ENCODE data around the gene DCLK2.

DNA sequence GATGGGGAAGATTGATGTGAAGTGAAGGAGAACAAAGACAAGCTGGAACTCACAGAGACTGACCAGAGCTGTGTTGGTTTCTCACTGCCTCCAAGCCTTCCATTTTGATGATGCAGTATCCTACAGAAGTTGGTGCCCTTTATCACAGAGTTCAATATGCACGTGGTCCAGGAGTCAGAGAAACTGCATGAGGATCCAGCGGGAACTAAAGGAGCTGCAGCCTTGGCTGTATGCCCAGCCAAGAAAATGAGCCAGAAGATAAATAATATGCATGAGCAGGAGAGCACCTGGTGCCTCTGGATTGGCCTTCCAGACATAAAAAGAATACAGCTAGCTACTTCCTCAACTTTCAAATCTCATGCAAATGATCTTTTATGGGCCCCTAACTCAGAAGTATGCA is 44.3 kb upstream of the DCLK2 start:
- TF ChIP-seq, protein P1, sequence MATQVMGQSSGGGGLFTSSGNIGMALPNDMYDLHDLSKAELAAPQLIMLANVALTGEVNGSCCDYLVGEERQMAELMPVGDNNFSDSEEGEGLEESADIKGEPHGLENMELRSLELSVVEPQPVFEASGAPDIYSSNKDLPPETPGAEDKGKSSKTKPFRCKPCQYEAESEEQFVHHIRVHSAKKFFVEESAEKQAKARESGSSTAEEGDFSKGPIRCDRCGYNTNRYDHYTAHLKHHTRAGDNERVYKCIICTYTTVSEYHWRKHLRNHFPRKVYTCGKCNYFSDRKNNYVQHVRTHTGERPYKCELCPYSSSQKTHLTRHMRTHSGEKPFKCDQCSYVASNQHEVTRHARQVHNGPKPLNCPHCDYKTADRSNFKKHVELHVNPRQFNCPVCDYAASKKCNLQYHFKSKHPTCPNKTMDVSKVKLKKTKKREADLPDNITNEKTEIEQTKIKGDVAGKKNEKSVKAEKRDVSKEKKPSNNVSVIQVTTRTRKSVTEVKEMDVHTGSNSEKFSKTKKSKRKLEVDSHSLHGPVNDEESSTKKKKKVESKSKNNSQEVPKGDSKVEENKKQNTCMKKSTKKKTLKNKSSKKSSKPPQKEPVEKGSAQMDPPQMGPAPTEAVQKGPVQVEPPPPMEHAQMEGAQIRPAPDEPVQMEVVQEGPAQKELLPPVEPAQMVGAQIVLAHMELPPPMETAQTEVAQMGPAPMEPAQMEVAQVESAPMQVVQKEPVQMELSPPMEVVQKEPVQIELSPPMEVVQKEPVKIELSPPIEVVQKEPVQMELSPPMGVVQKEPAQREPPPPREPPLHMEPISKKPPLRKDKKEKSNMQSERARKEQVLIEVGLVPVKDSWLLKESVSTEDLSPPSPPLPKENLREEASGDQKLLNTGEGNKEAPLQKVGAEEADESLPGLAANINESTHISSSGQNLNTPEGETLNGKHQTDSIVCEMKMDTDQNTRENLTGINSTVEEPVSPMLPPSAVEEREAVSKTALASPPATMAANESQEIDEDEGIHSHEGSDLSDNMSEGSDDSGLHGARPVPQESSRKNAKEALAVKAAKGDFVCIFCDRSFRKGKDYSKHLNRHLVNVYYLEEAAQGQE (IDR thresholded peaks at IDR 0.05; ENCODE audit: low read depth) = no peak
- TF ChIP-seq TEAD4 (IDR thresholded peaks at IDR 0.05) = no peak
- no peak for TF ChIP-seq RAD21 (IDR thresholded peaks at IDR 0.05; ENCODE audit: low read depth)
- TF ChIP-seq, protein P2, sequence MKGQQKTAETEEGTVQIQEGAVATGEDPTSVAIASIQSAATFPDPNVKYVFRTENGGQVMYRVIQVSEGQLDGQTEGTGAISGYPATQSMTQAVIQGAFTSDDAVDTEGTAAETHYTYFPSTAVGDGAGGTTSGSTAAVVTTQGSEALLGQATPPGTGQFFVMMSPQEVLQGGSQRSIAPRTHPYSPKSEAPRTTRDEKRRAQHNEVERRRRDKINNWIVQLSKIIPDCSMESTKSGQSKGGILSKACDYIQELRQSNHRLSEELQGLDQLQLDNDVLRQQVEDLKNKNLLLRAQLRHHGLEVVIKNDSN (IDR thresholded peaks at IDR 0.05) = no peak
- TF ChIP-seq EP300 (IDR thresholded peaks at IDR 0.05; ENCODE audit: borderline replicate concordance) = no peak
- no peak for TF ChIP-seq ZBTB7A (IDR thresholded peaks at IDR 0.05; ENCODE audit: low read depth)
- no peak for TF ChIP-seq TAF1 (IDR thresholded peaks at IDR 0.05; ENCODE audit: low read depth)
- TF ChIP-seq EGR1 (IDR thresholded peaks at IDR 0.05) = no peak
- no peak for TF ChIP-seq CREB1 (IDR thresholded peaks at IDR 0.05; ENCODE audit: low read depth)
- TF ChIP-seq YY1 (IDR thresholded peaks at IDR 0.05; ENCODE audit: low read depth) = no peak
- TF ChIP-seq CEBPB (IDR thresholded peaks at IDR 0.05) = no peak
- TF ChIP-seq, protein P3, sequence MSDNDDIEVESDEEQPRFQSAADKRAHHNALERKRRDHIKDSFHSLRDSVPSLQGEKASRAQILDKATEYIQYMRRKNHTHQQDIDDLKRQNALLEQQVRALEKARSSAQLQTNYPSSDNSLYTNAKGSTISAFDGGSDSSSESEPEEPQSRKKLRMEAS (IDR thresholded peaks at IDR 0.05) = no peak
- TF ChIP-seq FOXM1 (IDR thresholded peaks at IDR 0.05; ENCODE audit: borderline replicate concordance, low read depth) = no peak
- no peak for TF ChIP-seq TCF12 (IDR thresholded peaks at IDR 0.05; ENCODE audit: low read depth)
